HG02973 (cell line): ENCODE results near the gene FER.
"Not testable (repeated sequence)": the region's sequence is repeated elsewhere in the genome, so short reads cannot be mapped to it uniquely, and the experiment has no call there.

Experiments used
- ATAC-seq: cut with Tn5 transposase; IDR thresholded peaks from one replicate; pipeline ENCODE4 v1.9.1; 2021; ENCODE audit warnings: moderate library complexity; ENCODE audit not compliant: unreplicated experiment

FER gene

DNA sequence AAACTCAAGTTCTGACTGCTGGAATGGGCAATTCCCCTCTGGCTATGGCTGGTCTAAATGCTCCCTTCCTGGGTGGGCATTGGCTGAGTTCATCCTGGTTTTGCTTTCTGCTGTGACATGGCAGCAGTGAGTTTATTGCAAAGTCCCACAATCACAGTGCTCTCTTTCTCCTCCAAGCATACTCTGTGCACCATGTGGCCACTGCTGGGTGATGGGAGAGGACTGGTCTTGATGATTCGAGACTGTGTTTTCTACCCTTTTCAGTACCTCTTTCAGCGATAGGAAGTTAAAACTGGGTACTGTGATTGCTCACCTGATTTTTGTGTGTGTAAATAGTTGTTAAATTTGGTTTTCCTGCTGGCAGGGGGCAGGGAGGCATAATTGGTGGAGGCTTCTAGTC, 49.7 kb downstream of the FER start:
- ATAC-seq = no peak

DNA sequence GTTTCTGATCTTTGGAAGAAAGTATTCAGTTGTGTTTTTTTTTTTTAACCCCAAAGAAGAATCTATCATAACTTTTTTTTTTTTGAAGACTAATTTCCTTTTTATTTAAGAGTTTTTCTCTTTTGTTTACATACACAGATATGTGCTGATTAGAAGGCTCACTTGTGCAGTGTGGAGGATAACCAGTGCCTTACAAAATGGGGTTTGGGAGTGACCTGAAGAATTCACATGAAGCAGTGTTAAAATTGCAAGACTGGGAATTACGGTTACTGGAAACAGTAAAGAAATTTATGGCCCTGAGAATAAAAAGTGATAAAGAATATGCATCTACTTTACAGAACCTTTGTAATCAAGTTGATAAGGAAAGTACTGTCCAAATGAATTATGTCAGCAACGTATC, 50.3 kb downstream of the FER start:
- no peak for ATAC-seq

DNA sequence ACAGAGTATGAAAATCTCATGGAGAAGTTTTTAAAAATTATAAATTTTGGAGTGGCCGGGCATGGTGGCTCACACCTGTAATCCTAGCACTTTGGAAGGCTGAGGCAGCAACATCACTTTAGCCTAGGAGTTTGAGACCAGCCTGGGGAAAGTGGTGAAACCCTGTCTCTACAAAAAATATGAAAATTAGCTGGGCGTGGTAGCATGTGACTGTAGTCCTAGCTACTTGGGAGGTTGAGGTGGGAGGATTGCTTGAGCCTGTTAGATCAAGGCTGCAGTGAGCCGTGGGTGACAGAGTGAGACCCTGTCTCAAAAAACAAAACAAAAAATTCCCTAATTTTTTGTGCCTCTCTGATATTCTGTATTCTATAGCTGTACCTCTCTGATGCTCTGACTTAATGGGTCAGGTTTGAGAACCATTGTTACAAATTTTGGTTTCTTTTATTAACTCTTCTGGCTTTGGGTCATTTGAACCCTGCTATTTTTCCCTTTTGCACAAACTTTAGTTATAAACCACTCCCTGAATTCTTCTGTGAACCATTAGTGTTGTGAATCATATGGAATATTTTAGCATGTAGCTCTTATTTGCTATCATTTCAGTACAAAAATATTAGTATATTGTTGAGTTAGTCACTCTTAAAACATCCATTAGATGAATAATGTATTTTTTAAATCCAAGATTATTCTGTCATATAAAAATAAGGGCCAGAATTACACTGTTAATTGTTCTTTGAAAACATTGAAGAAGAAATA, 51.0 kb downstream of the FER start:
- no peak for ATAC-seq

DNA sequence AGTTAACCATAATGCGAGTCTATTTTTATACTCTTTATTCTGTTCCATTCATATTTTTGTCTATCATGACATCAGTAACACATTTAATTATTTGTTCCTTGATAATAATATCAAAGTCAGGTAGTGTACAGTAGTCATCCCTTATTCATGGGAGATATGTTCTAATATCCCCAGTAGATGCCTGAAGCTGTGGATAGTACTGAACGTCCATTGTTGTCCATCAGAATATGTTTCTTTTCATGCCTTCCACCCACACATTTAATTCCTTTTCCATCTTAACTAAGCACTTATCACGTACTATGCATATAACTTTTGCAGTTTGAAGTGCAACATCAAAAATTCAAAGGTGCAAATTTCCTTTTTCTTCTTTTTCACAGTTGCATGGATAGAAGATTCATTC, 53.6 kb downstream of the FER start:
- no peak for ATAC-seq

DNA sequence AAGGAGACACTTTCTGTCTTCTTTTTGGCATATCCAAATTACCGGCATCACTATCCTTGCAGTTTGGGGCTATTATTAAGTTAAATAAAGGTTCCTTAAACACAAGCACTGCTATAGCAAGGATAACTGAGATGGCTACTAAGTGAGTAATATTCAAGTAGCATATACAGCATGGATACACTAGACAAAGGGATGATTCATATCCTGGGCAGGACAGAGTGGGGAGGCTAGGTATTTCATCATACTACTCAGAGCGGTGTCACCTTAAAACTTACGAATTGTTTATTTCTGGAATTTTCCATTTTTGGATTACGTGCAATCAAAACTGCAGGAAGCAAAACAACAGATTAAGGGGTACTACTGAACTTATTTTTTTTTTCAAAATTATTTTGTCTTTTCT, 54.1 kb downstream of the FER start:
- no peak for ATAC-seq

DNA sequence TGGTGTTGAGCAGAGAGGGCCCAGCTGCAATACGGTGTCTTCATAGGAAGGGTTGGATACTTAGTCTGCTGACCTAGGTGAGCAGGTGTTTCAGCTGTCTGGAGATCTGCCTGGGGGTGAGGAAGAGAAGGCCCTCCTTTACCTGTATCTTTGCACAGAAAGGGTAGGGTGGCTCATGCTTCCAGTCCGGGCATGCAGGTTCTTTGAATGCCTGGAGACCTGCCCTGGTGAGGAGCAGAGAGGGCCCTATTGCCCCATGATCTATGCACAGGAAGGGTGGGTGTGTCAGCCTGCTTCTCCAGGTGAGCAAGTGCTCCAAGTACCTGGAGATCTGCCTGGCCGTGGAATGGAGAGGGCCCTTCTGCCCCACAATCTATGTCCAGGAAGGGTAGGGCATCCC, 63.0 kb downstream of the FER start:
- ATAC-seq = no peak

DNA sequence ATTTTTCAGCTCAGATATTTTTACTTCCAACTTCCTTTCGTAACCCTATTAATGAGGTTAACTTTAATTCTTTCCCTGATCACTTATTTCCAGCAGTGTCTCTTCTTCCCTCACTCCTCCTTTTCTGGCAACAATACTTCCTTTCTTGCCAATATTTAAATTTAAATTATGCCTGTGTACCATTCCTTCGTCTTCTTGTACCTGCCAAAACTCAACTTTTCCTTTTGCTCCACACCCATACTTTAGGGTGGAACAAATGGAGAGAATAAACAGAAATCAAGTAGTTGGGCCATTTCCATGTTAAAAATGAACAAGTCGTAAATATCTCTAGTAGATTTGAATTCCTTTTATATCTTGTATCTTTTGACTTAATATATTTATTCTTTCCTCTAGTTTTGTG, 66.0 kb downstream of the FER start:
- ATAC-seq = no peak

DNA sequence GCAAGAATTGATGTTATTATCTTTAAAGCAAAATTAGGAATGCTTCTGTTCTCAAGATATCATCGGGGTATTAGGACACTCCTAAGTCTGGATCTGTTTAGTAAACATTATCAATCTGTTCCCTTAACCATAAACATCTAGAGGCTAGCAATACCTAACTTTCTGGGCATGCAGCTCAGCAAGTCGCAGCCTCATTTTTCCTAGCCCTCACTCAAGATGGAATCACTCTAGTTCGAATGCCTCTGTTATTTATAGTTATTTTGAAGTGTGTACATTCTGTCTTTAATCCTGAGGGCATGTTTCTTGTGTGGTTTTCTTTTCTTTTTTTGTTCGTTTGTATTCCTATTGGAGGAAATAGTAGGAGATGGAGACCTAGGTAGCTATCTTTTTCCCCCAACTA, 66.9 kb downstream of the FER start:
- no peak for ATAC-seq

DNA sequence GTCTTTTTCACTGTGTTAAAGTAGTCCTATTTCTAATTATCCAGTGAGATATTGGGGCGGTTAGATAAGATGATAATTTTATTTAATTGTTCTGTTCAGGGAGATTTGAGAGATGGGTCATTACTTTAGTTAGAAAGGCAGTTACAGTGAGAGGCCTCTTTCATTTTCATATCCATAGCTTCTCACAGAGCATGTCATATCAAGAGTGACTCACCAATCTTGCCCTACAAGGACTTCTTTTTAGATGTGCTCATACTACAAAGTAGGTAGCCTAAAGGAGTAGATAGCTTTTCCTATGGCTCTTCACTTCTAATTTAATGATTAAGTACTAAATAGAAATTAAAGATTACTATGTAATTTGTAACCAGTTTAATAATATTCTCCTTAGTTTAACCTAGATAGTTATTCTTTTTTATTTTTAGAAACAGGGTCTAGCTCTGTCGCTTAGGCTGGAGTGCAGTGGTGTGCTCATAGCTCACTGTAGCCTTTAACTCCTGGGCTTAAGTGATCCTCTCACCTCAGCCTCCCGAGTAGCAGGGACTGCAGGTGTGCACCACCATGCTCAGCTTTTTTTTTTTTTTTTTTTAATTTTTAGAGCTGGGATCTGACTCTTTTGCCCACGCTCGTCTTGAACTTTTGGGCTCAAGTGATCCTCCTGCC, 71.0 kb downstream of the FER start:
- peak; percentile 99 for ATAC-seq

DNA sequence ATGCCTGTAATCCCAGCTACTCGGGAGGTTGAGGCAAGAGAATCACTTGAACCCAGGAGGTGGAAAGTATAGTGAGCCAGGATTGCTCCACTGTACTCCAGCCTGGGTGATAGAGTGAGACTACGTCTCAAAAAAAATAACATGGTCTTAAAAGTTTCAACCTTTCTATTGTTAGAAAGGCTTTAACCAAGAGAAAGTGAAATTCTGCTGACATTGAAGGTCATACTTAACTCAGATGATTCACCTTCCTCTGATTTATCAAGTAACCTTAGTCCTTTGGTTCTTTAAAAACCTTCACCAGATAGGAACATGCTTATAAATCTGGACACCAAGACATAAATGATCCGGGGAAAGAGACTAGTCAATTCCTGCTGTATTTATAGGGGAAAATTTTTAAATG, 73.3 kb downstream of the FER start:
- ATAC-seq = no peak

DNA sequence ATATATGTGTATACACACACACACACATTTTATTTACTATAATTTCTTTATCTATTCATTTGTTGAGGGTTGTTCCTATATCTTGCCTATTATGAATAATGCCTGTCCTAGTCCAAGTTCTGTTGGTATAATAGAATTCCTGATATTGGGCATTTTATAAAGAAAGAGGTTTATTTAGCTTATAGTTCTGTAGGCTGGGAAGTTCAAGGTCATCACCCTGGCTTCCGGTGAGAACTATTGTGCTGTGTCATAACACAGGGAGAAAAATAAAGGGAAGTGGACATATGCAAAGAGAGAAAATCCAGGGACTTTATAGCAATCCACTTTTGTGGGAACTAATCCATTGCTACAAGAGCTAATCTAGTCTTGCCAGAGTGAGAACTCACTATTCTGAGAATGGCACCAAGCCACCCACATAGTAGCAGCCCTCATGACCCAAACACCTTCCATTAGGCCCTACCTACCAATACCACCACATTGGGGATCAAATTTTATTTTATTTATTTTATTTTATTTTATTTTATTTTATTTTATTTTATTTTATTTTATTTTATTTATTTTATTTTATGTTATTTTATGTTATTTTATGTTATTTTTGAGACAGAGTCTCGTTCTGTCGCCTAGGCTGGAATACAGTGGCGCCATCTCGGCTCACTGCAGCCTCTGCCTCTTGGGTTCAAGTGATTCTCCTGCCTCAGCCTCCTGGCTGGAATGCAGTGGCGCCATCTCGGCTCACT, 74.7 kb downstream of the FER start:
- no peak for ATAC-seq

DNA sequence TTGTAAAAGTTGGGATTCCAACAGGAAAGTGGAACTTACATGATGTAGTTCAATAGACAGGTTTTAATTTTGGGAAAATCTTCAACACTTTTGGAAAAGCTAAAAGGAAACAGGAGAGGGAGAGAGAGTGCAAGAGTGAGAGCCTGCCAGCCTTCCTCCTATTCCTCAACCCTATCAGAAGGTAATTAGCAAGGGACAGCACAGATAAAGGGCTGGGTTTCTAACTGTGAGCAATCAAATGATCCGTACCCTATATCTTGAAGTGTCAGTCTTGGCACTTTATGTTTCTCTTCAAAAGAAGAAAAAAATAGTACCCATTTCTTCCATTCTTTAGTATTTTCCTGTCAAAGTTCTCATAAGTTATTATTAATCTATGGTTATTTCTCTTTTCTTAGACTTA, 79.4 kb downstream of the FER start:
- no peak for ATAC-seq

DNA sequence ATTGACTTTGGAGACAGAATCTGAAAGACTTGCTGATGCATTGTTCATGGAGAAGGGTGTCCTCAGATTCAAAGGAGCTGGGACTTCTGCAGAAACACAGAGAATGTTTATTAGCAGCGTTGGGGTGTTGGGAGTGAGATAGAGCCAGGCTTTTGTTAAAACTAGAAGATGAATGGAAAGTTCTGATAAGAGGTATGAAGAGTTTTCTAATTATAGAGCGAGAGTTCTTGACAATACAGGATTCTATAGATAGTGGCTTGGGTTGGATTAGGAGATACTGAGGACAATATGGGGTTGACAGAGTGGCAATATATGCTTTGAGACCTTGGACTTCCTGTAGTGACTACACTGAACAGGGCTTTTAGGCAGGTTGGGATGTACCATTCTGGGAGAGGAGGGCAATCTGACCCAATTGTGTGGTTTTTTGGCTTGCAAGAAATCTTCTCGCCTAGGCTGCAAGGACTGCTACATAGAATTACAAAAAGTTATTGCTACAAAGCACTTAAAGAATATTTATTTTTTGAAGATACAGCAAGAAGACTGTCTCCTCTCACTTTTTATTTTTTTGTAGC, 83.1 kb downstream of the FER start:
- no peak for ATAC-seq

DNA sequence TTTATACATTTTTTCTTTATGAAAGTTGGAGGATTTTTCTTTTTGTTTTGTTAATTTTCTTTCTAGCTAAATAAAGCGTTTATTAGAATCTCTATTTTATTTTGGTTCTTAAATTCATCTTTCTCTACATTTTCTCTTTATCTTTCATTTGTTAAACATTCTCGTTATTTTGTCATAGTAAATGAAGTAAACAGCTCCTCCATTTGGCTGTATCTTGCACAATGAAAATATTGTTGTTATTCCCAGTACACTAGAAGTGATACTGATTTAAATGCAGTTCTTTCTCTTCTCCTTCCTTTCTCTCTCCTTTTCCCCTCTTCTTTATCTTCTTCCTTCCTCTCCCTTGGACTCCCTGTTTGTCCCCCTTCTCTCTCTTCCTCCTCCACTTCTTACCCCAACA, 88.8 kb downstream of the FER start:
- no peak for ATAC-seq

DNA sequence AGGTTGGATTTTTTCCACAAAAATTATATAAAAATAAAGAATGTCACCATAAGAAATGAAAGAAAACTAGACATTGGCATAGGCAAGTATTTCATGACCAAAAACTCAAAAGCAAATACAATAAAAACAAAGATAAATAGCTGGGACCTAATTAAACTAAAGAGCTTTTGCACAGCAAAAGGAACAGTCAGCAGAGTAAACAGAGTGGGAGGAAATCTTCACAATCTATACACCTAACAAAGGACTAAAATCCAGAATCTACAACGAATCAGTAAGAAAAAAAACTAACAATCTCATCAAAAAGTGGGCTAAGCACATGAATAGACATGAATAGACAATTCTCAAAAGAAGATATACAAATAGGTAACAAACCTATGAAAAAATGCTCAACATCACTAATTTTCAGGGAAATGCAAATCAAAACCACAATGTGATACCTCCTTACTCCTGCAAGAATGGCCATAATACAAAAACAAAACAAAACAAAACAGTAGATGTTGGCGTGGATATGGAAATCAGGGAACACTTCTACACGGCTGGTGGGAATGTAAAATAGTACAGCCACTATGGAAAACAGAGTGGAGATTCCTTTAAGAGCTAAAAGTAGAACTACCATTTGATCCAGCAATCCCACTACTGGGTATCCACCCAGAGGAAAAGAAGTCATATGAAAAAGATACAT, 94.7 kb downstream of the FER start:
- ATAC-seq = not testable (repeated sequence)

DNA sequence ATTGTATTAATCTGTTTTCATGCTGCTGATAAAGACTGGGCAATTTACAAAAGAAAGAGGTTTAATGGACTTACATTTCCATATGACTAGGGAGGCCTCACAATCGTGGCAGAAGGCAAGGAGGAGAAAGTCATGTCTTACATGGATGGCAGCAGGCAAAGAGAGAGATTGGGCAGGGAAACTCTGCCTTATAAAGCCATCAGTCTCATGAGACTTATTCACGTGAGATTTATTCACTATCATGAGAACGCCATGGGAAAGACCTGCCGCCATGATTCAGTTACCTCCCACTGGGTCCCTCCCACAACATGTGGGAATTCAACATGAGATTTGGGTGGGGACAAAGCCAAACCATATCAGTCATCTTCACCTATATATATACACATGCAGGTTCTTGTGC, 103.4 kb downstream of the FER start:
- not testable (repeated sequence) for ATAC-seq

DNA sequence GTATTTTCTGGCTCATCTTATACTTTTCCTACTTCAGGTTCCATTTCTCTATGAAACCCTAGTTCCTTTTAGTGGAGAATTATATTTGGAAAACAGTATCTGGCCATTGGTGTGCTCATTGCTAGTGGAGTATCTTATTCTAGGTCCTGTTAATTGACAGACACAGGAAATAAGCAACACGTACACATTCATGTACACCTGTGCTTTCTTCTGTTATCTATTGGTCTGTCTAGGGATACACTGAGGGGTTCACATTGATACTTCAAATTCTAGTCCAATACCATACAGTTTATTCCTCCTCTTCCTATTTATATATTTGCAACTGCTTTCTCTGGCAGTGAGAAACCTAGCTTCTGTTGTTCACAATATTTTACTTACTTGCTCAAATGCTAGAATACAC, 110.2 kb downstream of the FER start:
- no peak for ATAC-seq

DNA sequence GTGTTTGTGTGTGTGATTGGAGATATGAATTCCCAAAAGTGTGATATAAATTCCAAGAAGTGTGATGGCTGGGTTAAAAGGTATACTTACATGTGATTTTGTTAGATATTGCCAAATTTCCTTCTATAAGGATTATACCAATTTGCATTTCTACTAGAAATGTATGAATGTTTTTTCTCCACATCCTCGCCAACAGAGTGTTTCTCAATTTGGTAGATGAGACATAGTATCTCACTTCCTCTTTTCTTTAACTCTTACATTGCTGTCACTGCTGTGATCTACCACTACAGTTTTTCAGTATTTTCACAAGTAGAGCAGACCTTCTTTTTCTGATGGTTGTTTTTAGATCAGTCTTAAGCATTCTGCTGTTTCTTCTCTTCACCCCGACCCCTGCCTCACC, 111.3 kb downstream of the FER start:
- ATAC-seq = peak; percentile 98

DNA sequence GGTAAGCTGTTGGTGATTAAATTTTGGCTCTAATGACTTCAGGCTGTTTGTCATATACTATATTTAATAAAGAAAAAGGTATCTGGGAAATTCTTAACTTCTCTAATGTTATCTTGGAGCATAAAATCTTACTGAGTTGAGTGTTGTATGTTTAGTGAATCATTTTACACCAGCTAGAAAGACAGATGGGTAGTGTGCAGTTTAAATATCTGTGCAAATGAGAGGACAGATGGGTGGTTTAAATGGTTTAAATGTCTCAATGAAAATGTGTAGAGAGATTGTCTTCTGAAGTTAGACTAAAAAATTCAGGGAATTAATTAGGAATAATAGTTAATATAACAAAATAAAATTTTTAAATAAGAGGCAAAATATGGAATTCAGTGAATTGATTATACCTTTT, 114.5 kb downstream of the FER start:
- no peak for ATAC-seq

DNA sequence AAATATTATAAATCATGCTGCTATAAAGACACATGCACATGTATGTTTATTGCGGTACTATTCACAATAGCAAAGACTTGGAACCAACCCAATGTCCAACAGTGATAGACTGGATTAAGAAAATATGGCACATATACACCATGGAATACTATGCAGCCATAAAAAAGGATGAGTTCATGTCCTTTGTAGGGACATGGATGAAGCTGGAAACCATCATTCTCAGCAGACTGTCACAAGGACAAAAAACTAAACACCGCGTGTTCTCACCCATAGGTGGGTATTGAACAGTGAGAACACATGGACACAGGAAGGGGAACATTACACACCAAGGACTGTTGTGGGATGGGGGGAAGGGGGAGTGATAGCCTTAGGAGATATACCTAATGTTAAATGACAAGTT, 118.4 kb downstream of the FER start:
- ATAC-seq = not testable (repeated sequence)

DNA sequence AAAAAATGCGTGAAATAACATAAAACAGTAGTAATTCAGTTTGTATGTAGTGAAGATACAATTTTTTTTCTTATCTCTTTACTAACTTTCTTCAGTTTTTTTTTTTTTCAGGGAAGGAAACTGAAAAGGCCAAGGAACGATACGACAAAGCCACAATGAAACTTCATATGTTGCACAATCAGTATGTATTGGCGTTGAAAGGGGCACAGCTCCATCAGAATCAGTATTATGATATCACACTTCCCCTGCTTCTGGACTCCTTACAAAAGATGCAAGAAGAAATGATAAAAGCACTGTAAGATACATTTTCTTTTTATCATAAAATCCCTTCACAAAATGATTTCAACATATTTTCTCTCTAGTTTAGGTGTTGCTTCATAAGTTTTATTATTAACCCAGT, 120.0 kb downstream of the FER start:
- ATAC-seq = no peak
